HepG2 (cell line): ENCODE measurements around the gene APOL4. TPM values are rescaled to one million over a fixed set of nuclear protein-coding genes. Genes with fewer than 3 reads are reported as not detected.

ENCODE experiments used
- ATAC-seq: fragments of 200-7000 bp; cut with Tn5 transposase; 3 replicates; pipeline ENCODE4 v1.9.1; 2020; ENCODE audit warnings: mild to moderate bottlenecking, moderate library complexity
- BruUV-seq: library from RNA; stranded (reverse); fragments of 400-500 nt; replicated peaks from 2 replicates; lab custom pipeline; 2021; lab: Mats Ljungman, UMichigan
- CTCF ChIA-PET: fragments of 300-600 bp; formaldehyde crosslinking; extraction: SDS; loops from one replicate; lab custom pipeline; 2021; ENCODE audit warnings: low total read pairs, inconsistent platforms, low intra/inter-chr PET ratio; lab: Yijun Ruan, JAX
- POLR2A ChIA-PET: fragments of 350-600 bp; sonication (Branson Sonifier 250); formaldehyde crosslinking; loops from one replicate; lab custom pipeline; 2020; ENCODE audit warnings: antibody characterized with exemption, inconsistent platforms; lab: Yijun Ruan, JAX
- DNase-seq: peaks from one replicate; pipeline ENCODE4 v3.0.0-alpha.2; 2015; ENCODE audit warnings: low spot score
- FAIRE-seq: peaks from 3 replicates; lab custom pipeline; 2011; peaks lifted over from hg19 to GRCh38; lab: Jason Lieb, UNC
- H2AFZ ChIP-seq: one replicate; pipeline ENCODE4 v1.6.1; 2011; ENCODE audit warnings: low read length, inconsistent platforms
- H3K27ac ChIP-seq: fragments of 300-600 bp; 3 replicates; pipeline ENCODE4 v1.8.0; 2011; ENCODE audit warnings: mixed run types, mild to moderate bottlenecking, mixed read lengths, low read length, inconsistent platforms; ENCODE audit not compliant: insufficient read depth; ENCODE audit errors: extremely low read length
- H3K27me3 ChIP-seq, 2 experiments: fragments of 200-600 bp in 1 of 2; 2 replicates in 1 of 2; 3 replicates in 1 of 2; pipeline versions ENCODE4 v1.6.0 to v1.8.0; 2011; ENCODE audit warnings: low read length in 2 of 2, mild to moderate bottlenecking in 2 of 2, moderate library complexity in 2 of 2, inconsistent platforms in 1 of 2; ENCODE audit not compliant: insufficient read depth in 2 of 2, control insufficient read depth in 1 of 2
- H3K36me3 ChIP-seq, 2 experiments: fragments of 200-600 bp in 1 of 2; replicated peaks in 1 of 2; 2 replicates in 1 of 2; 3 replicates in 1 of 2; pipeline versions ENCODE4 v1.5.1 to v1.8.0; 2011; ENCODE audit warnings: low read length in 2 of 2, inconsistent platforms in 1 of 2; ENCODE audit not compliant: insufficient read depth in 2 of 2, control insufficient read depth in 1 of 2
- H3K4me1 ChIP-seq: 2 replicates; pipeline ENCODE4 v1.5.1; 2012; ENCODE audit warnings: low read length, inconsistent platforms; ENCODE audit not compliant: insufficient read depth
- H3K4me2 ChIP-seq: 2 replicates; pipeline ENCODE4 v1.6.0; 2011; ENCODE audit warnings: low read depth, low read length, inconsistent platforms
- H3K4me3 ChIP-seq, 3 experiments: fragments of 200-600 bp in 1 of 3; sonication (generic), shearing (Covaris generic) in 1 of 3; replicated peaks in 1 of 3; 2 replicates each; pipeline ENCODE4 v1.5.1; 2011 to 2016; ENCODE audit warnings: low read length in 3 of 3, inconsistent platforms in 2 of 3, low read depth in 2 of 3, mild to moderate bottlenecking in 2 of 3, control low read depth in 1 of 3, mixed read lengths in 1 of 3; ENCODE audit not compliant: insufficient read depth in 1 of 3
- H3K79me2 ChIP-seq: one replicate; pipeline ENCODE4 v1.6.1; 2011; ENCODE audit warnings: low read length, inconsistent platforms; ENCODE audit not compliant: insufficient read depth
- H3K9ac ChIP-seq: 2 replicates; pipeline ENCODE4 v1.6.0; 2011; ENCODE audit warnings: mild to moderate bottlenecking, low read depth, low read length, inconsistent platforms; ENCODE audit not compliant: insufficient read depth
- H3K9me3 ChIP-seq: 2 replicates; pipeline ENCODE4 v1.5.1; 2012; ENCODE audit warnings: mild to moderate bottlenecking, low read length
- H4K20me1 ChIP-seq: 2 replicates; pipeline ENCODE4 v1.6.0; 2011; ENCODE audit warnings: inconsistent platforms, mild to moderate bottlenecking, low read length, moderate library complexity; ENCODE audit not compliant: insufficient read depth
- FOXO1 ChIP-seq: sonication (generic); formaldehyde crosslinking; IDR thresholded peaks from 2 replicates; pipeline ENCODE4 v1.4.0; 2020; ENCODE audit warnings: missing genetic modification reagents
- HNF4G ChIP-seq, 2 experiments: sonication (generic) in 1 of 2; formaldehyde crosslinking in 1 of 2; IDR thresholded peaks; 2 replicates each; pipeline versions ENCODE4 v1.4.0 to v1.6.1; 2011 to 2020; ENCODE audit warnings: borderline replicate concordance in 2 of 2, low read depth in 2 of 2, mild to moderate bottlenecking in 2 of 2, low read length in 1 of 2, missing genetic modification reagents in 1 of 2, moderate library complexity in 1 of 2
- HNRNPH1 ChIP-seq: fragments of 200-400 bp; formaldehyde crosslinking; optimal IDR thresholded peaks from 2 replicates; pipeline ENCODE3; 2017; ENCODE audit warnings: mild to moderate bottlenecking, low read depth, low read length
- NCOA2 ChIP-seq: sonication (generic); formaldehyde crosslinking; IDR thresholded peaks from 2 replicates; pipeline ENCODE4 v1.8.0; 2022; ENCODE audit warnings: inconsistent platforms
- ZNF432 ChIP-seq: sonication (generic); formaldehyde crosslinking; IDR thresholded peaks from 2 replicates; pipeline ENCODE4 v1.5.0; 2020; ENCODE audit warnings: missing genetic modification reagents, mild to moderate bottlenecking, borderline replicate concordance
- ZNF768 ChIP-seq: sonication (generic); formaldehyde crosslinking; IDR thresholded peaks from 2 replicates; pipeline ENCODE4 v1.4.0; 2020; ENCODE audit warnings: missing genetic modification reagents
- WGBS: methylation state at CpG from one replicate; pipeline ENCODE4 v1.1.6; 2017; ENCODE audit warnings: low lambda C conversion rate; 5-methylcytosine and 5-hydroxymethylcytosine counted together
- in situ Hi-C: cut with HindIII; loops from 2 replicates; pipeline ENCODE4 v1.10.0; 2017; ENCODE audit warnings: low pct_unique_long_range_greater_than_20kb; ENCODE audit not compliant: extremely low pct_ligation_motif_present
- intact Hi-C: fragments of 100-400 bp; cut with micrococcal nuclease; formaldehyde crosslinking; loops from one replicate; pipeline ENCODE4 v1.10.0; 2022; ENCODE audit not compliant: unreplicated experiment
- polyA plus RNA-seq, 8 experiments: library from polyadenylated mRNA; depleted of rRNA in 3 of 8; stranded (reverse) in 7 of 8; unstranded in 1 of 8; fragments of >200 nt; fragmentation: Illumina TruSeq in 4 of 8; extraction: Trizol in 4 of 8; gene quantifications; 2 replicates each; pipeline versions ENCODE4 v1.2.1 to v1.2.3, GENCODE V29; 2011 to 2016; ENCODE audit warnings: low read depth in 4 of 8, missing spikeins in 1 of 8, mixed read lengths in 1 of 8; ENCODE audit not compliant: insufficient read depth in 1 of 8
- total RNA-seq, 5 experiments: library from RNA; depleted of rRNA; stranded (reverse); fragments of >200 nt; fragmentation: Illumina TruSeq; extraction: Trizol; gene quantifications; 2 replicates each; pipeline ENCODE4 v1.2.3, GENCODE V29; 2016; ENCODE audit warnings: low read depth in 1 of 5
- TF ChIP-seq, protein P1 (sequence below): IDR thresholded peaks from 2 replicates; pipeline ENCODE4 v1.6.1; 2016; ENCODE audit warnings: missing compliant biosample characterization, missing genetic modification reagents, borderline replicate concordance
- TF ChIP-seq, protein P2 (sequence below): sonication (generic); formaldehyde crosslinking; IDR thresholded peaks from 2 replicates; pipeline ENCODE4 v1.4.0; 2020; ENCODE audit warnings: missing genetic modification reagents

Gene APOL4
- total and polyA plus RNA-seq, 2 of the 13 experiments (the other 11 are each of a cell fraction or from before 2014, with no cell fraction given), result 0.77 to 2.8 TPM

DNA sequence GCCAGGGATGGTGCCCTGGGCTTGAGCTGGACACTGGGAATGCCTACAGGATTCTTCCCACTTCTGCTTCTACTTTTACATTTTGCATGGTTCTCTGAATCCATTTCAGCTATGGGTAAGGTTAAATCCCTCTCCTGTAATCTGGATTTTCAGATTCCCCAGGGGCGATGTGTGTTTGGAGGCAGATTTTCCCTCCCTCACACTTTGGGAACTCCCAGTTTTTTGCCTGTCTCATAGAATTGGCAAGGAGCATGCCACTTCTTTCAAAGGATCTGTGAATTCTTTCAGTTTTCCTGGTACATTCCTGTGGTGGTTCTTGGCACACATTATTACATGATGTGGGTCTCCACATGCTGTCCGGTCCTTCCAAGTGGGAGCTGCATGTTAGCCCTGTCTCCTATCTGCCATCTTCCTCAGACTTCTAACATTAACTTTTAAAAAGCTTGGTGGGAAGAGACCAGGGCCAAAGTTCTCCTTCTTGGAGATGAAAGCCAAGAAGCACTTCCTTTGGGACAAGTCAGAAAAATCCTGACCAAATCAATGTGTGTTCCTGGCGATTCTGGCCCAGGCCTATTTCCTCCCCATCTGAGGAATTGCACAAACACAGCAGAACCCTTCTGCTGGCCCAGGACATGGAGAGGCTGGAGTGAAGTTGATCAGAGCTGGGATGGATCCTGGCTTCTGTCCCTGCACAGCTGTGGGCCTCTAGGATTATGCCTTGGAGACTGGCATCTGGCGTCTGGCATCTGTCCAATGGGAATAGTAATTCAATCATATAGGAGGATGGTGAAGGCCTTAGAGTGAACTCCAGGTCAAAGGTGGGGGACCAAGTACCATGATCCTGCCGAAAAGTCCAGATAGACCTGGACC, 43.1 kb upstream of the APOL4 start:
- Histone ChIP-seq H3K4me2 (no peak overlapping the region), H2AFZ (no peak overlapping the region), H3K9me3 (no peaks in the 10 kb centered on the region), H3K4me3 (no peak overlapping the region), H3K79me2 (no peaks in the 10 kb centered on the region), H3K27me3 (no peaks in the 10 kb centered on the region), H3K4me1 (peaks cover 48% of the 10 kb centered on the region), H3K27ac (no peak overlapping the region), H4K20me1 (no peaks in the 10 kb centered on the region), H3K9ac (no peak overlapping the region), H3K36me3 (no peaks in the 10 kb centered on the region)
- CTCF ChIA-PET, result no interaction called here
- intact Hi-C loops (no loop called here), in situ Hi-C loops (no loop called here)
- TF ChIP-seq HNRNPH1 (no peak), ZNF768 (CRISPR knock-in tag) (no peak), ZNF432 (no peak), FOXO1 (no peak), NCOA2 (CRISPR knock-in tag) (no peak), HNF4G (IDR thresholded peaks at IDR 0.05; ENCODE audit: borderline replicate concordance, low read depth, low read length) (no peak), HNF4G (CRISPR knock-in tag; IDR thresholded peaks at IDR 0.05; ENCODE audit: borderline replicate concordance, low read depth) (no peak)
- TF ChIP-seq, protein P1, sequence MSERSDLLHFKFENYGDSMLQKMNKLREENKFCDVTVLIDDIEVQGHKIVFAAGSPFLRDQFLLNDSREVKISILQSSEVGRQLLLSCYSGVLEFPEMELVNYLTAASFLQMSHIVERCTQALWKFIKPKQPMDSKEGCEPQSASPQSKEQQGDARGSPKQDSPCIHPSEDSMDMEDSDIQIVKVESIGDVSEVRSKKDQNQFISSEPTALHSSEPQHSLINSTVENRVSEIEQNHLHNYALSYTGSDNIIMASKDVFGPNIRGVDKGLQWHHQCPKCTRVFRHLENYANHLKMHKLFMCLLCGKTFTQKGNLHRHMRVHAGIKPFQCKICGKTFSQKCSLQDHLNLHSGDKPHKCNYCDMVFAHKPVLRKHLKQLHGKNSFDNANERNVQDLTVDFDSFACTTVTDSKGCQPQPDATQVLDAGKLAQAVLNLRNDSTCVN, result no peak
- TF ChIP-seq, protein P2, sequence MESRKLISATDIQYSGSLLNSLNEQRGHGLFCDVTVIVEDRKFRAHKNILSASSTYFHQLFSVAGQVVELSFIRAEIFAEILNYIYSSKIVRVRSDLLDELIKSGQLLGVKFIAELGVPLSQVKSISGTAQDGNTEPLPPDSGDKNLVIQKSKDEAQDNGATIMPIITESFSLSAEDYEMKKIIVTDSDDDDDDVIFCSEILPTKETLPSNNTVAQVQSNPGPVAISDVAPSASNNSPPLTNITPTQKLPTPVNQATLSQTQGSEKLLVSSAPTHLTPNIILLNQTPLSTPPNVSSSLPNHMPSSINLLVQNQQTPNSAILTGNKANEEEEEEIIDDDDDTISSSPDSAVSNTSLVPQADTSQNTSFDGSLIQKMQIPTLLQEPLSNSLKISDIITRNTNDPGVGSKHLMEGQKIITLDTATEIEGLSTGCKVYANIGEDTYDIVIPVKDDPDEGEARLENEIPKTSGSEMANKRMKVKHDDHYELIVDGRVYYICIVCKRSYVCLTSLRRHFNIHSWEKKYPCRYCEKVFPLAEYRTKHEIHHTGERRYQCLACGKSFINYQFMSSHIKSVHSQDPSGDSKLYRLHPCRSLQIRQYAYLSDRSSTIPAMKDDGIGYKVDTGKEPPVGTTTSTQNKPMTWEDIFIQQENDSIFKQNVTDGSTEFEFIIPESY, result no peak
- BruUV-seq, result no TSS peak
- DNase-seq (no peak), FAIRE-seq (no peak), ATAC-seq (no peak)
- 99% methylated on average over 5 of the region's 5 CpGs for WGBS
- POLR2A ChIA-PET, result no interaction called here
